ENCODE measurements around the gene BCAR1. TPM values are rescaled to one million over a fixed set of nuclear protein-coding genes. Genes with fewer than 3 reads are reported as not detected.

The BCAR1 gene
- total RNA-seq, 3 donors from 2014 or later (not counting 1 experiment from before 2014, with no cell fraction given), result not detected

- DNase-seq (no peak), ATAC-seq (no peak)
- TF ChIP-seq CTCF (IDR thresholded peaks at IDR 0.05), result no peak
- Histone ChIP-seq H3K27me3 (ENCODE audit: control insufficient read depth, insufficient read depth, low read length) (peaks cover 13% of the 10 kb centered on the region), H3K4me3 (ENCODE audit: low read length) (no peak overlapping the region), H3K27ac (ENCODE audit: low read length) (no peak overlapping the region), H3K36me3 (ENCODE audit: control insufficient read depth, insufficient read depth, low read length) (no peaks in the 10 kb centered on the region), H3K4me1 (ENCODE audit: control insufficient read depth, insufficient read depth, low read length) (peaks cover 9% of the 10 kb centered on the region), H3K9me3 (ENCODE audit: control insufficient read depth, insufficient read depth, low read length) (no peaks in the 10 kb centered on the region)
- WGBS (ENCODE audit: insufficient coverage), result 93% methylated on average over 12 of the region's 12 CpGs
- no peak overlapping the region for H3K27ac Mint-ChIP-seq
- intact Hi-C loops (cut with micrococcal nuclease), result no loop called here
- H3K9me3 Mint-ChIP-seq, result no peaks in the 10 kb centered on the region
- no peak overlapping the region for H3K4me3 Mint-ChIP-seq
- H3K36me3 Mint-ChIP-seq, result no peaks in the 10 kb centered on the region
- peaks cover 0 to 15% of the 10 kb centered on the region in 2 donors for H3K4me1 Mint-ChIP-seq
- peaks cover 34 to 43% of the 10 kb centered on the region in 2 donors for H3K27me3 Mint-ChIP-seq (ENCODE audit: low read depth in 2 of 2)
These were observed 4.8 kb downstream of the BCAR1 start for GRCh38 chr16:75246504-75247205.

GRCh38 chr16:75244844-75245758, 6.3 kb downstream of the BCAR1 start:
- H3K4me1 Mint-ChIP-seq, result peaks cover 0 to 14% of the 10 kb centered on the region in 2 donors
- TF ChIP-seq CTCF (IDR thresholded peaks at IDR 0.05), result no peak
- H3K27ac Mint-ChIP-seq, result no peak overlapping the region
- Histone ChIP-seq H3K27ac (ENCODE audit: low read length) (no peak overlapping the region), H3K4me3 (ENCODE audit: low read length) (no peak overlapping the region), H3K27me3 (ENCODE audit: control insufficient read depth, insufficient read depth, low read length) (peaks cover 8% of the 10 kb centered on the region), H3K9me3 (ENCODE audit: control insufficient read depth, insufficient read depth, low read length) (no peaks in the 10 kb centered on the region), H3K36me3 (ENCODE audit: control insufficient read depth, insufficient read depth, low read length) (no peaks in the 10 kb centered on the region), H3K4me1 (ENCODE audit: control insufficient read depth, insufficient read depth, low read length) (peaks cover under 1% of the 10 kb centered on the region)
- H3K27me3 Mint-ChIP-seq (ENCODE audit: low read depth in 2 of 2), result peaks cover 41% of the 10 kb centered on the region in 2 donors
- H3K9me3 Mint-ChIP-seq, result no peaks in the 10 kb centered on the region
- intact Hi-C loops (cut with micrococcal nuclease), result no loop called here
- 72% methylated on average over 25 of the region's 25 CpGs for WGBS (ENCODE audit: insufficient coverage)
- no peak overlapping the region for H3K4me3 Mint-ChIP-seq
- ATAC-seq (no peak), DNase-seq (no peak)
- no peaks in the 10 kb centered on the region for H3K36me3 Mint-ChIP-seq

- H3K27me3 ChIP-seq (ENCODE audit: control insufficient read depth, insufficient read depth, low read length), result peaks cover 3% of the 10 kb centered on the region
These were observed 7.1 kb downstream of the BCAR1 start for GRCh38 chr16:75244225-75244809.

More at GRCh38 chr16:75244225-75244809, 7.1 kb downstream of the BCAR1 start:
- H3K9me3 Mint-ChIP-seq, result no peaks in the 10 kb centered on the region
- Histone ChIP-seq H3K36me3 (ENCODE audit: control insufficient read depth, insufficient read depth, low read length) (no peaks in the 10 kb centered on the region), H3K4me1 (ENCODE audit: control insufficient read depth, insufficient read depth, low read length) (no peaks in the 10 kb centered on the region), H3K27ac (ENCODE audit: low read length) (no peak overlapping the region), H3K9me3 (ENCODE audit: control insufficient read depth, insufficient read depth, low read length) (no peaks in the 10 kb centered on the region), H3K4me3 (ENCODE audit: low read length) (no peak overlapping the region)
- H3K4me3 Mint-ChIP-seq, result no peak overlapping the region
- ATAC-seq (no peak), DNase-seq (no peak)
- H3K4me1 Mint-ChIP-seq, result peaks cover 0 to 14% of the 10 kb centered on the region in 2 donors
- no peak overlapping the region for H3K27ac Mint-ChIP-seq
- 93% methylated on average over 6 of the region's 7 CpGs for WGBS (ENCODE audit: insufficient coverage)
- H3K27me3 Mint-ChIP-seq (ENCODE audit: low read depth in 2 of 2), result peaks cover 38 to 44% of the 10 kb centered on the region in 2 donors
- H3K36me3 Mint-ChIP-seq, result no peaks in the 10 kb centered on the region
- intact Hi-C loops (cut with micrococcal nuclease), result no loop called here
- no peak for TF ChIP-seq CTCF (IDR thresholded peaks at IDR 0.05)

All from natural killer cell (primary cell).